SK-N-SH treated with all-trans-retinoic acid at 6 μM for 48 hours (cell line): ENCODE results near the gene GPNMB.

Experiments used
- BACH2 ChIP-seq: fragments of 250-450 bp; sonication (Bioruptor Pico); IDR thresholded peaks from 2 replicates; pipeline ENCODE4 v1.9.0; 2021; ENCODE audit warnings: mild to moderate bottlenecking, borderline replicate concordance
- CREB5 ChIP-seq: fragments of 250-450 bp; sonication (Bioruptor Pico); IDR thresholded peaks from 2 replicates; pipeline ENCODE4 v1.5.1; 2020; ENCODE audit warnings: low read depth, mild to moderate bottlenecking, moderate library complexity
- SNAI2 ChIP-seq: fragments of 250-450 bp; sonication (Bioruptor Pico); IDR thresholded peaks from 2 replicates; pipeline ENCODE4 v1.5.0; 2020; ENCODE audit warnings: mild to moderate bottlenecking, moderate library complexity
- TOX ChIP-seq: fragments of 250-450 bp; sonication (Bioruptor Pico); IDR thresholded peaks from 2 replicates; pipeline ENCODE4 v1.8.0; 2021; ENCODE audit warnings: mild to moderate bottlenecking, moderate library complexity, borderline replicate concordance
- ZFP3 ChIP-seq: fragments of 250-450 bp; sonication (Bioruptor Pico); IDR thresholded peaks from 2 replicates; pipeline ENCODE4 v1.5.0; 2020; ENCODE audit warnings: mild to moderate bottlenecking, moderate library complexity
- TF ChIP-seq, protein P1 (sequence below): fragments of 250-450 bp; sonication (Bioruptor Pico); IDR thresholded peaks from 2 replicates; pipeline ENCODE4 v1.8.0; 2020; ENCODE audit warnings: mild to moderate bottlenecking, moderate library complexity, borderline replicate concordance

DNA sequence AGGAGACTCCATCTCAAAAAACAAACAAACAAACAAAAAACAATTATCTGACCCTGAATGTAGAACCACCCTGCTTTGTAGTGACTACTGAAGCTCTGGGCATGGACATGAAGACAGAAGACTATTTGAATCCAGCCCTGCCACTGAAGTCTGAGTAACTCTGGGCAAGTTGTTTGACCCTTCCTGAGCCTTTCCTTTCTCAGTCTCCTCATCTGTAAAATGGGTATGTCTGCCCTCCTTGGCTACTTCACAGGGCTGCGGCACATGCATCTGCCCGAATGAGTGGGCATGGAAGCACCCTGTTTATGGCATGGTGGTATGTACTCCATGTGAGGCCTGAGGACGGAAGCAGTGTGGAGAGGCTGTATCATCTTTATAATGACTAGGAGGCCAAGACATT is 30.4 kb downstream of the GPNMB start:
- no peak for TF ChIP-seq TOX
- TF ChIP-seq ZFP3 (CRISPR knock-in tag) = no peak
- no peak for TF ChIP-seq SNAI2 (CRISPR knock-in tag)
- TF ChIP-seq, protein P1, sequence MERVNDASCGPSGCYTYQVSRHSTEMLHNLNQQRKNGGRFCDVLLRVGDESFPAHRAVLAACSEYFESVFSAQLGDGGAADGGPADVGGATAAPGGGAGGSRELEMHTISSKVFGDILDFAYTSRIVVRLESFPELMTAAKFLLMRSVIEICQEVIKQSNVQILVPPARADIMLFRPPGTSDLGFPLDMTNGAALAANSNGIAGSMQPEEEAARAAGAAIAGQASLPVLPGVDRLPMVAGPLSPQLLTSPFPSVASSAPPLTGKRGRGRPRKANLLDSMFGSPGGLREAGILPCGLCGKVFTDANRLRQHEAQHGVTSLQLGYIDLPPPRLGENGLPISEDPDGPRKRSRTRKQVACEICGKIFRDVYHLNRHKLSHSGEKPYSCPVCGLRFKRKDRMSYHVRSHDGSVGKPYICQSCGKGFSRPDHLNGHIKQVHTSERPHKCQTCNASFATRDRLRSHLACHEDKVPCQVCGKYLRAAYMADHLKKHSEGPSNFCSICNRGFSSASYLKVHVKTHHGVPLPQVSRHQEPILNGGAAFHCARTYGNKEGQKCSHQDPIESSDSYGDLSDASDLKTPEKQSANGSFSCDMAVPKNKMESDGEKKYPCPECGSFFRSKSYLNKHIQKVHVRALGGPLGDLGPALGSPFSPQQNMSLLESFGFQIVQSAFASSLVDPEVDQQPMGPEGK (CRISPR knock-in tag) = no peak
- no peak for TF ChIP-seq BACH2 (CRISPR knock-in tag)
- TF ChIP-seq CREB5 = no peak
